SK-N-SH treated with all-trans-retinoic acid at 6 μM for 48 hours (cell line): ENCODE results near the gene LCMT1.

Experiments used
- ATAC-seq: fragments of 200-7000 bp; cut with Tn5 transposase; 3 replicates; pipeline ENCODE4 v1.9.1; 2020; ENCODE audit warnings: mild to moderate bottlenecking, moderate library complexity
- ARNTL ChIP-seq: fragments of 450-650 bp; formaldehyde crosslinking; IDR thresholded peaks from 2 replicates; pipeline ENCODE4 v1.5.0; 2020; ENCODE audit warnings: low read depth, mild to moderate bottlenecking, moderate library complexity, borderline replicate concordance
- BACH2 ChIP-seq: fragments of 250-450 bp; sonication (Bioruptor Pico); IDR thresholded peaks from 2 replicates; pipeline ENCODE4 v1.9.0; 2021; ENCODE audit warnings: mild to moderate bottlenecking, borderline replicate concordance
- CSDC2 ChIP-seq: fragments of 250-450 bp; sonication (Bioruptor Pico); IDR thresholded peaks from 2 replicates; pipeline ENCODE4 v1.5.0; 2020; ENCODE audit warnings: mild to moderate bottlenecking, moderate library complexity
- ESRRG ChIP-seq: fragments of 250-450 bp; sonication (Bioruptor Pico); IDR thresholded peaks from 2 replicates; pipeline ENCODE4 v1.6.1; 2021; ENCODE audit warnings: mild to moderate bottlenecking
- GLIS3 ChIP-seq: fragments of 250-450 bp; sonication (Bioruptor Pico); IDR thresholded peaks from 2 replicates; pipeline ENCODE4 v1.5.0; 2020; ENCODE audit warnings: mild to moderate bottlenecking, moderate library complexity
- ISL1 ChIP-seq: fragments of 250-450 bp; sonication (Bioruptor Pico); IDR thresholded peaks from 2 replicates; pipeline ENCODE4 v2.1.2; 2022; ENCODE audit warnings: mild to moderate bottlenecking, moderate library complexity
- OSR1 ChIP-seq: fragments of 250-450 bp; sonication (Bioruptor Pico); IDR thresholded peaks from 2 replicates; pipeline ENCODE4 v1.8.0; 2022; ENCODE audit warnings: moderate library complexity, mild to moderate bottlenecking, inconsistent platforms
- RARB ChIP-seq: fragments of 250-450 bp; sonication (Bioruptor Pico); IDR thresholded peaks from 2 replicates; pipeline ENCODE4 v1.8.0; 2021; ENCODE audit warnings: mild to moderate bottlenecking, moderate library complexity
- SNAI2 ChIP-seq: fragments of 250-450 bp; sonication (Bioruptor Pico); IDR thresholded peaks from 2 replicates; pipeline ENCODE4 v1.5.0; 2020; ENCODE audit warnings: mild to moderate bottlenecking, moderate library complexity
- TCF4 ChIP-seq: fragments of 250-450 bp; sonication (Bioruptor Pico); IDR thresholded peaks from 2 replicates; pipeline ENCODE4 v1.8.0; 2021; ENCODE audit warnings: mild to moderate bottlenecking, moderate library complexity, borderline replicate concordance
- TOX ChIP-seq: fragments of 250-450 bp; sonication (Bioruptor Pico); IDR thresholded peaks from 2 replicates; pipeline ENCODE4 v1.8.0; 2021; ENCODE audit warnings: mild to moderate bottlenecking, moderate library complexity, borderline replicate concordance
- ZC3H10 ChIP-seq: fragments of 250-450 bp; sonication (Bioruptor Pico); IDR thresholded peaks from 2 replicates; pipeline ENCODE4 v1.5.1; 2021; ENCODE audit warnings: mild to moderate bottlenecking, moderate library complexity
- ZFP3 ChIP-seq: fragments of 250-450 bp; sonication (Bioruptor Pico); IDR thresholded peaks from 2 replicates; pipeline ENCODE4 v1.5.0; 2020; ENCODE audit warnings: mild to moderate bottlenecking, moderate library complexity
- ZFP30 ChIP-seq: fragments of 450-650 bp; formaldehyde crosslinking; IDR thresholded peaks from 2 replicates; pipeline ENCODE4 v1.5.0; 2022; ENCODE audit warnings: mild to moderate bottlenecking, moderate library complexity
- ZNF565 ChIP-seq: fragments of 450-650 bp; formaldehyde crosslinking; conservative IDR thresholded peaks from 2 replicates; pipeline ENCODE4 v1.5.0; 2020; ENCODE audit warnings: low read depth, mild to moderate bottlenecking, moderate library complexity
- ZNF70 ChIP-seq: fragments of 450-650 bp; formaldehyde crosslinking; IDR thresholded peaks from 2 replicates; pipeline ENCODE4 v1.5.0; 2020; ENCODE audit warnings: mild to moderate bottlenecking, moderate library complexity
- ZNF8 ChIP-seq: fragments of 450-650 bp; formaldehyde crosslinking; IDR thresholded peaks from 2 replicates; pipeline ENCODE4 v1.5.0; 2020; ENCODE audit warnings: mild to moderate bottlenecking, moderate library complexity
- TF ChIP-seq, protein P1 (sequence below): fragments of 250-450 bp; sonication (Bioruptor Pico); IDR thresholded peaks from 2 replicates; pipeline ENCODE4 v1.8.0; 2020; ENCODE audit warnings: mild to moderate bottlenecking, moderate library complexity, borderline replicate concordance
- TF ChIP-seq, protein P2 (sequence below): fragments of 250-450 bp; sonication (Bioruptor Pico); IDR thresholded peaks from 2 replicates; pipeline ENCODE4 v1.5.0; 2020; ENCODE audit warnings: mild to moderate bottlenecking, moderate library complexity
- TF ChIP-seq, protein P3 (sequence below): fragments of 250-450 bp; sonication (Bioruptor Pico); IDR thresholded peaks from 2 replicates; pipeline ENCODE4 v1.5.1; 2020; ENCODE audit warnings: low read depth, mild to moderate bottlenecking, moderate library complexity
- TF ChIP-seq, protein P4 (sequence below): fragments of 250-450 bp; sonication (Bioruptor Pico); IDR thresholded peaks from 2 replicates; pipeline ENCODE4 v1.8.0; 2021; ENCODE audit warnings: low read depth, mild to moderate bottlenecking, moderate library complexity, borderline replicate concordance

Gene LCMT1

DNA sequence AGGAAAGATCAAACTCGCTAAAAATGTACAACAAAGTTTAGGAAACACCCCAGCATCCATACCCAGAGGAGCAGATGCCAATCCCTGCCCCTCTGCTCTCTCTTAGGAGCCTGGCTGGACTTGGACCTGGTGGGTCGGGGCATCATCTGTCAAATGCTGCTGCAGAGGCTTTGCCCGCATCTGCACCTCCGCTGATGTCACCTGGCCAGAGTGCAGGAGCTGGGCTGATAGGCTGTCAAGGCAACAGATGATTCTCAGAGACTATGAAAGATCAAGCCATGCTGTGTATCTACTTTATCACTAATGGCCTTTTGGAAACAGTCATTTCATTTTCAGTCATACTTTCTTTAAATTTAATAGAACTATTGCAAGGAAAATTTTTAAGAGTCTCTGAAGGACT is 15.9 kb upstream of the LCMT1 start:
- TF ChIP-seq OSR1 (no peak), SNAI2 (CRISPR knock-in tag) (no peak), GLIS3 (CRISPR knock-in tag) (no peak), ISL1 (no peak), ZNF70 (CRISPR knock-in tag) (no peak), ARNTL (CRISPR knock-in tag) (no peak), ZFP30 (CRISPR knock-in tag) (no peak), RARB (CRISPR knock-in tag) (no peak)
- TF ChIP-seq, protein P1, sequence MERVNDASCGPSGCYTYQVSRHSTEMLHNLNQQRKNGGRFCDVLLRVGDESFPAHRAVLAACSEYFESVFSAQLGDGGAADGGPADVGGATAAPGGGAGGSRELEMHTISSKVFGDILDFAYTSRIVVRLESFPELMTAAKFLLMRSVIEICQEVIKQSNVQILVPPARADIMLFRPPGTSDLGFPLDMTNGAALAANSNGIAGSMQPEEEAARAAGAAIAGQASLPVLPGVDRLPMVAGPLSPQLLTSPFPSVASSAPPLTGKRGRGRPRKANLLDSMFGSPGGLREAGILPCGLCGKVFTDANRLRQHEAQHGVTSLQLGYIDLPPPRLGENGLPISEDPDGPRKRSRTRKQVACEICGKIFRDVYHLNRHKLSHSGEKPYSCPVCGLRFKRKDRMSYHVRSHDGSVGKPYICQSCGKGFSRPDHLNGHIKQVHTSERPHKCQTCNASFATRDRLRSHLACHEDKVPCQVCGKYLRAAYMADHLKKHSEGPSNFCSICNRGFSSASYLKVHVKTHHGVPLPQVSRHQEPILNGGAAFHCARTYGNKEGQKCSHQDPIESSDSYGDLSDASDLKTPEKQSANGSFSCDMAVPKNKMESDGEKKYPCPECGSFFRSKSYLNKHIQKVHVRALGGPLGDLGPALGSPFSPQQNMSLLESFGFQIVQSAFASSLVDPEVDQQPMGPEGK (CRISPR knock-in tag) = no peak
- ATAC-seq = no peak

DNA sequence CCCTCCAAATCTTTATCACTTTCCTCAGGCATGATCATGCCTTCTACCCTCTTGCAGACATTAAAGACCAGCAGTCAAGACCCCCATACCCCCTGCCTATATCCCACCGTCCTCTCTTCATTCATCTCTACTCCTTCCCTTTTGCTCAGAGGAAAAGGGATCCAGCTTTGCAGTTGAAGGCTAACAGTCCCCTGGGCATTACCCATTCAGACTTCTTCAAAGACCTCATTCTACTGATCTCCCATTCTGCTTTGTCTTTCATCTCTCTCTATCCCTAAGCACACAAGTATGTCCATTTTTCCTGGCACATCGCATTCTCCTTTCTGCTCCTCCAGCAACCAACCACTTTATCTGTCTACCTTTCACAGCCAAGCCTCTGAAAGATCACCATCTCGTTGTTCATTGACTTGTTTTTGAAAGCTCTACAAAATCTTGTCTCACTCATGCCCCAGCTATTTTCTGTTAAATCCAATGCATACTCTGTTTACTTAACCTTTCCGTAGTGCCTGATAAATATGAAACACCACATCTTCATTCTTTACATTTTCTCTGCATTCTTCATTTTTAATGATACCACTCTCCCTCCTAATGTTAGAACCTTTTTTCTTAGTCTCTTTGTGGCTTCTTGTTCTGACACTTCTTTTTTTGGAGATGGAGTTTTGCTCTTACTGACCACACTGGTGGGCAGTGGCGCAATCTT is 14.1 kb upstream of the LCMT1 start:
- TF ChIP-seq GLIS3 (CRISPR knock-in tag) (no peak), BACH2 (no peak), ISL1 (no peak), ZFP3 (CRISPR knock-in tag) (no peak), SNAI2 (CRISPR knock-in tag) (no peak), ZNF8 (CRISPR knock-in tag) (no peak), TCF4 (CRISPR knock-in tag) (no peak), ARNTL (CRISPR knock-in tag) (no peak), ZNF70 (CRISPR knock-in tag) (no peak)
- ATAC-seq = no peak; the same call in 2 of the 3 replicates

DNA sequence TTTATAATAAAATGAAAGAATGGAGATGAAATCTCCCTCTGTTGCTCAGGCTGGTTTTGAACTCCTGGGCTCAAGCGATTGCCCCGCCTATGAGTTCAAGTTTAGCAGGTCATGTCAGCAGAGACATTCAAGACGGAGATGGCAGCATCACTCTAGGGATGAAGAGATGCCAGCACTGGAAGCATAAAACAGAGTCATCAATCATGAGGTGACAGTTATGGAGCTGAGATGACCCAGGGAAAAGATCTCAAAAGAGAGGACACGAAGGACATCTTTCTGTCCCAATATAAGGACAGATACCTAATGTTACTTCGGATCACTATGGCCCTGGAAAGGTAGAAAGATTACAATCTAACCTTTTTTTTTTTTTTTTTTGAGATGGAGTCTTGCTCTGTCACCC is 11.0 kb upstream of the LCMT1 start:
- no peak for ATAC-seq
- TF ChIP-seq ESRRG (CRISPR knock-in tag) = no peak
- TF ChIP-seq RARB (CRISPR knock-in tag) = no peak
- TF ChIP-seq SNAI2 (CRISPR knock-in tag) = no peak
- no peak for TF ChIP-seq BACH2
- TF ChIP-seq TCF4 (CRISPR knock-in tag) = no peak

DNA sequence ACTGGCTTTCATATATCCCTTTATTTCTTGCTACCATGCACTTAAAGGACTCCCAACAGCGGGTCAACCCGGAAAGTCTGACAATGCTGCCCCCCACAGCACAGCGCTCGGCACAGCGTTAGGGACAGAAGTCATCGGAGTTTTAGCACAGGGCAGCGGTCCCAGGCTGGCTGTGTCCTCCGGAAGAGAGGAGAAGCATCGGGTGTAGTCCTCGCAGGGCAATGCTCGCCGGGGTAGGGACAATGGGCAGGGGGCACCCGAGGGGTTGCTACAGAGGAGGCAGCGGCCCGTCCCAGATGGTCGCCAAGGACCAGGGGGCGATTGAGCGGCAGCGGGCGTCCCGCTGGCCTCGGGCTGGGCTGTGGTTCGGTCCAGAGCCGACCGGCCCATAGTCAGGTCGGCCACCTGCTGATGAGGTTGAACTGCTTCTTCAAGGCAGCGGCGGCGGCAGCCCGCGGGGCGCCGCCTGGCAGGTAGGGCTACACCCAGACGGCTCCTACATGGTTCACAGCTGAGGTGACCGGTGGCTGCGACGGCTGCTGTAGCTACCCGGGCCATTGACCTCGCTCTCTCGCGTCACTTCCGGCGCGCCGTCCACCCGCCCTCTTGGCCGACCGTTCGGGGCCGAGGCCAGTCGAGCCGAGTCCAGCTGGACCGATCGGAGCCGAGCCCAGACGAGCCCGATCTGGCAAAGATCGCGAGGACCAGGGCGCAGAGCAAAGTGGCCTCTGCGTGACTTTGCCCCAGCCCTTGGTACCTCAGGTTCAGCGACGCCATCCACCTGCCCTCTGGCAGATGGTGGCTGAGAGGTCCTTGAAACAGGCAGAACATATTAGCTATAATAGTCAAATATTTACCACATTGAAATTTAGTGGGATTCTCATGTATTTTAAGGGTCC is 4.7 kb upstream of the LCMT1 start:
- TF ChIP-seq CSDC2 (CRISPR knock-in tag) = 0 out of 2 replicates have a peak, but pooled peaks have one; percentile 21
- TF ChIP-seq, protein P2, sequence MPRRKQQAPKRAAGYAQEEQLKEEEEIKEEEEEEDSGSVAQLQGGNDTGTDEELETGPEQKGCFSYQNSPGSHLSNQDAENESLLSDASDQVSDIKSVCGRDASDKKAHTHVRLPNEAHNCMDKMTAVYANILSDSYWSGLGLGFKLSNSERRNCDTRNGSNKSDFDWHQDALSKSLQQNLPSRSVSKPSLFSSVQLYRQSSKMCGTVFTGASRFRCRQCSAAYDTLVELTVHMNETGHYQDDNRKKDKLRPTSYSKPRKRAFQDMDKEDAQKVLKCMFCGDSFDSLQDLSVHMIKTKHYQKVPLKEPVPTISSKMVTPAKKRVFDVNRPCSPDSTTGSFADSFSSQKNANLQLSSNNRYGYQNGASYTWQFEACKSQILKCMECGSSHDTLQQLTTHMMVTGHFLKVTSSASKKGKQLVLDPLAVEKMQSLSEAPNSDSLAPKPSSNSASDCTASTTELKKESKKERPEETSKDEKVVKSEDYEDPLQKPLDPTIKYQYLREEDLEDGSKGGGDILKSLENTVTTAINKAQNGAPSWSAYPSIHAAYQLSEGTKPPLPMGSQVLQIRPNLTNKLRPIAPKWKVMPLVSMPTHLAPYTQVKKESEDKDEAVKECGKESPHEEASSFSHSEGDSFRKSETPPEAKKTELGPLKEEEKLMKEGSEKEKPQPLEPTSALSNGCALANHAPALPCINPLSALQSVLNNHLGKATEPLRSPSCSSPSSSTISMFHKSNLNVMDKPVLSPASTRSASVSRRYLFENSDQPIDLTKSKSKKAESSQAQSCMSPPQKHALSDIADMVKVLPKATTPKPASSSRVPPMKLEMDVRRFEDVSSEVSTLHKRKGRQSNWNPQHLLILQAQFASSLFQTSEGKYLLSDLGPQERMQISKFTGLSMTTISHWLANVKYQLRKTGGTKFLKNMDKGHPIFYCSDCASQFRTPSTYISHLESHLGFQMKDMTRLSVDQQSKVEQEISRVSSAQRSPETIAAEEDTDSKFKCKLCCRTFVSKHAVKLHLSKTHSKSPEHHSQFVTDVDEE = no peak
- no peak for TF ChIP-seq ZNF70 (CRISPR knock-in tag)
- peak; percentile 74 for ATAC-seq

DNA sequence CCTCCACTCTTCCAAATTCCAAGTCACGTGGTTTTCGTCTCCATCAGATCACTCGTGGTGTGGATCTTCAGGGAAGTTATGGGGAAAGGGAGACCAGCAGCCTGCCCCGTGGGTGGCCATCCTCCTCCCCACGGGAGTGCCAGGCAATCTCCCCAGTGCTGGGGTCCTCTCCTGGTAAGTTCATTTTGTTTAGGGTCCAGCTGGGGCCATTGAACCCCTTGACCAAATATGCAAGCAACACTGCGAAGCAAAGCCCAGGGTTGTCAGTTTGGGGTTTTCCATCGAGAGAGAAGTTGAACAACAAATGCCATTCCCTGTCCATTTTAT is 4.1 kb upstream of the LCMT1 start:
- ATAC-seq = no peak
- no peak for TF ChIP-seq ZFP30 (CRISPR knock-in tag)
- TF ChIP-seq SNAI2 (CRISPR knock-in tag) = no peak
- TF ChIP-seq ZC3H10 = no peak
- no peak for TF ChIP-seq ISL1
- no peak for TF ChIP-seq TOX (CRISPR knock-in tag)
- TF ChIP-seq ZNF8 (CRISPR knock-in tag) = no peak
- no peak for TF ChIP-seq ARNTL (CRISPR knock-in tag)
- no peak for TF ChIP-seq ZNF565 (CRISPR knock-in tag)
- no peak for TF ChIP-seq OSR1

DNA sequence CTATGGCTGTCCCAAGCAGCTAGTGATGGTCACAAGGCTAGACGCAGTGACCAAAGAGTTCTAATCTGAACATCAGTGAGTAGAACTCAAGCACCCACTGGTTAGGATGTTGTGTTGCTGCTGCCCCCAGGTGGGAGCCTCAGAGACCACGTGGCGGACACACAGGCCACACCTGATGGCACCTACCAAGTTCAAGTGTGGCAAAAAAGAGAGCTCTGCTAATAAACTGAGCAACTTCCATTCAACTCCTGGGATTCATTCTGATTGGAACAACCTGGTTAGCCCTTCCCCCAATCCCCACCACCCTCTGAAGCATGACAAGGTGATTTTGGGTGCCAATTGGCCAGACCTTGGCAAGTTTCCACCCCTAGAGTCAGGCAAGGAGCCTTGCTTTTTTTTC is 3.5 kb upstream of the LCMT1 start:
- no peak for ATAC-seq
- no peak for TF ChIP-seq ZC3H10
- TF ChIP-seq RARB (CRISPR knock-in tag) = no peak
- TF ChIP-seq, protein P3, sequence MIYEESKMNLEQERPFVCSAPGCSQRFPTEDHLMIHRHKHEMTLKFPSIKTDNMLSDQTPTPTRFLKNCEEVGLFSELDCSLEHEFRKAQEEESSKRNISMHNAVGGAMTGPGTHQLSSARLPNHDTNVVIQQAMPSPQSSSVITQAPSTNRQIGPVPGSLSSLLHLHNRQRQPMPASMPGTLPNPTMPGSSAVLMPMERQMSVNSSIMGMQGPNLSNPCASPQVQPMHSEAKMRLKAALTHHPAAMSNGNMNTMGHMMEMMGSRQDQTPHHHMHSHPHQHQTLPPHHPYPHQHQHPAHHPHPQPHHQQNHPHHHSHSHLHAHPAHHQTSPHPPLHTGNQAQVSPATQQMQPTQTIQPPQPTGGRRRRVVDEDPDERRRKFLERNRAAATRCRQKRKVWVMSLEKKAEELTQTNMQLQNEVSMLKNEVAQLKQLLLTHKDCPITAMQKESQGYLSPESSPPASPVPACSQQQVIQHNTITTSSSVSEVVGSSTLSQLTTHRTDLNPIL (CRISPR knock-in tag) = no peak
- TF ChIP-seq OSR1 = no peak
- no peak for TF ChIP-seq ZFP3 (CRISPR knock-in tag)
- TF ChIP-seq TOX (CRISPR knock-in tag) = no peak
- TF ChIP-seq TCF4 (CRISPR knock-in tag) = no peak
- TF ChIP-seq, protein P4, sequence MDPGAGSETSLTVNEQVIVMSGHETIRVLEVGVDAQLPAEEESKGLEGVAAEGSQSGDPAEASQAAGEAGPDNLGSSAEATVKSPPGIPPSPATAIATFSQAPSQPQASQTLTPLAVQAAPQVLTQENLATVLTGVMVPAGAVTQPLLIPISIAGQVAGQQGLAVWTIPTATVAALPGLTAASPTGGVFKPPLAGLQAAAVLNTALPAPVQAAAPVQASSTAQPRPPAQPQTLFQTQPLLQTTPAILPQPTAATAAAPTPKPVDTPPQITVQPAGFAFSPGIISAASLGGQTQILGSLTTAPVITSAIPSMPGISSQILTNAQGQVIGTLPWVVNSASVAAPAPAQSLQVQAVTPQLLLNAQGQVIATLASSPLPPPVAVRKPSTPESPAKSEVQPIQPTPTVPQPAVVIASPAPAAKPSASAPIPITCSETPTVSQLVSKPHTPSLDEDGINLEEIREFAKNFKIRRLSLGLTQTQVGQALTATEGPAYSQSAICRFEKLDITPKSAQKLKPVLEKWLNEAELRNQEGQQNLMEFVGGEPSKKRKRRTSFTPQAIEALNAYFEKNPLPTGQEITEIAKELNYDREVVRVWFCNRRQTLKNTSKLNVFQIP (CRISPR knock-in tag) = no peak
- no peak for TF ChIP-seq ESRRG (CRISPR knock-in tag)
- no peak for TF ChIP-seq ZNF70 (CRISPR knock-in tag)
- TF ChIP-seq ZFP30 (CRISPR knock-in tag) = no peak
